Measurements from ENCODE around the gene RBMS3.
"Not testable (repeated sequence)": the region's sequence is repeated elsewhere in the genome, so short reads cannot be mapped to it uniquely, and the experiment has no call there.

The RBMS3 gene

DNA sequence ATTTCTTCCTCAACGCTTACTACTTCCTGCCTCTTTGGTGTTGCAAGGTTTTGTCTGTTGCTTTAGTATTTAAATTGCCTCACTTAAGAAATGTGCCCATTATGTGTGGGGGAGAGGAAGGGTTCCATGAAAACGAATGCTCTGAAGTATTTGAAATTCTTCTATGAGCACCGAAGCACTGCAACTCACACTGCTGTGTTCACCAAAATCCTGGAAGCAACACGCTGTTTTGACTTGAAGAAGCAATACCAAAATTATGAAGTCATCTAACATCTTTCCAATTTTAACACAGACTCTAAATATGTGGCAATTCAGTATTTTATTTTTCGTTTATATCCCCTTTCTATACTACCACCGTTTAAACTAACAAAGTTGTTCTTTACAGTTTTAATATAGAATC is 101.5 kb downstream of the RBMS3 start:
- in situ Hi-C loops (cut with MboI; ENCODE audit: low sequenced_read_pairs), result no loop called here

DNA sequence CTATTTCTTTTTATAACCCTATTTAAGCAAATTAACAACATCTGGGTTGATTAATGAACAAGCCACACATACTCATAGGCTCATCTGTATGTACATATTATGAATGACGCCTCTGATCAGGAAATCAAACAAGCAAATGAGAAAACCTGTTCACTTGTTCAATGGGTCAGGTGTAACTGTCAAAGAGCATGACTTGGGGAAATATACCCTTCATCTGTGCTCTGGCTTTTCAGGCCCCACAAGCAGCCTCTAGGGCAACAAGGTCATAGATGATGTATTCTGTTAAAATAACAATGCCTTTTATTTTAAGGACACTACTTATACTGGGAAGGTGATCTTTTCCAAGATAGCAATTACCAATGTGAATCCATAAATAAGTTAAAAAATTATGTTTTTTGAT is 102.0 kb downstream of the RBMS3 start:
- in situ Hi-C loops (cut with MboI; ENCODE audit: low sequenced_read_pairs), result no loop called here

DNA sequence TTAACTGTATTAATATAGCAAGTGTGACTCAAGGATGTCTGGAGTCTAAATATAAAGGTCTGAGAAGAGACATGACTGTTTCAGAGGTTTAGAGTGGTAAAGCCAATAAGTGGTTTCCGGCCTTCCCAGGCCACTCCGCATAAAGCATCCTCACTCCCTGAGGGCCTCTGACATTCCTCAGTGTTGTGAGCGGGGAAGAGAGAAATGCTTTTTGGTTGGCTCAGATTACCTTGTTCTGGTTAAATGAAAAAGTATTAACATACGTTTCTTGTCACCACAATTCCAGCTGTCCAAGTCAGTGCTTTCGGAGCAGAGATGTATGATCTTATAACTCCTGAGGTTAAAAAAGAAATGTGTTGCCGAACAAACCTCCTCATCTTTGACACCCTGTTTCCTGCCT is 103.8 kb downstream of the RBMS3 start:
- in situ Hi-C loops (cut with MboI; ENCODE audit: low sequenced_read_pairs), result no loop called here

DNA sequence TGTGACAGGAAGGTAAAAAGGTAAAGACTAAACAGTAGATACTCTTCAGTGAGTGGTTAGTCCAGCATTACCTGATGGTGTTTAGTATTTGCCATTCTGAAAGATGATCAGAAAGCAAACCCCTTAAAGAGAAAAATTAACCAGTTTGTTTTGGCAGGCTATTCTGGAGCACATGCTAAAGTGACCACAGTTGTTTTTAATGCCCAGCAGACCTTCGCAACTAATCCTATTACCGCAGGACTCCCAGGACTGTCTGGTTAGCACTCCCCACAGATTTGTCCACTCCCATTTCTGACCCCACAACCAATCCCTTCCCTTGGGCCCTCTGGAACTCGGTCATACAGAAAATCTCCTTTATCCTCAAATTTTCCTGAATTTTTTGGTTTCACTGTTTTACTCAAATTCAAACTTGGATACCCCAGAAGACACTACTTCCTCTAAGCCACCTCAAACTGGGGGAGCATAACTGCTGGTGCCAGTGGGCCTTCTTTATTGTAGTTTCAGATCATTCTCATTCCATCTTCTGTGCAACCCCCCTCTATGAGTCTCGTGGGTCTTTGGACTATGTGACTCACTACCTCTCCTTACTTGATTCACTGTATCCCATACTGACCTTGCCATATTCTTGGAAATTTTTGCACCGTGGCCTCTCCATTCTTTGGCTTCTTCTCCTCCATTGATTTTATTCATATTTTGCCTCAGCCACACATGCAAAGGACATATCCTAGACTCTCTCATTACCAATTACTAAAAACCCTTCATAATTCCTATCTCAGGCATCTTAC is 104.4 kb downstream of the RBMS3 start:
- in situ Hi-C loops (cut with MboI; ENCODE audit: low sequenced_read_pairs), result no loop called here

DNA sequence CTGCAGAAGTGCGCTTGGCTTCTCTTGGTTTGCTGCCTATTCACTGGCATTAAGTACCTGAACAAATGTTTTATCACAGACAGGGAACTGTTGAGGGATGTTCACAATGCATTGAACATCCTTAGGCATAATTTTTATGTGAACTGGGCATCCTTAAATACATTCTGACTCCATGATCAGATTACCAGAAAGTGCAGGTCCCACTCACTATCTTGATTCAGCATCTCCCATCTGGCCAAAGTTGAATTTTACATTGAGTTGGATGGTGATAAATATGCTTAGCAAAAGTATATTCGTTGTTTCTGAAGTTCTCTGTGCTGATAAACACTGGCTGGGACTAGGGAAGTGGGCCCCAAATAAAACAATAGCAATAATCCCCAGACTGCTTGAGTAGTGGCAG is 108.5 kb downstream of the RBMS3 start:
- in situ Hi-C loops (cut with MboI; ENCODE audit: low sequenced_read_pairs), result no loop called here

DNA sequence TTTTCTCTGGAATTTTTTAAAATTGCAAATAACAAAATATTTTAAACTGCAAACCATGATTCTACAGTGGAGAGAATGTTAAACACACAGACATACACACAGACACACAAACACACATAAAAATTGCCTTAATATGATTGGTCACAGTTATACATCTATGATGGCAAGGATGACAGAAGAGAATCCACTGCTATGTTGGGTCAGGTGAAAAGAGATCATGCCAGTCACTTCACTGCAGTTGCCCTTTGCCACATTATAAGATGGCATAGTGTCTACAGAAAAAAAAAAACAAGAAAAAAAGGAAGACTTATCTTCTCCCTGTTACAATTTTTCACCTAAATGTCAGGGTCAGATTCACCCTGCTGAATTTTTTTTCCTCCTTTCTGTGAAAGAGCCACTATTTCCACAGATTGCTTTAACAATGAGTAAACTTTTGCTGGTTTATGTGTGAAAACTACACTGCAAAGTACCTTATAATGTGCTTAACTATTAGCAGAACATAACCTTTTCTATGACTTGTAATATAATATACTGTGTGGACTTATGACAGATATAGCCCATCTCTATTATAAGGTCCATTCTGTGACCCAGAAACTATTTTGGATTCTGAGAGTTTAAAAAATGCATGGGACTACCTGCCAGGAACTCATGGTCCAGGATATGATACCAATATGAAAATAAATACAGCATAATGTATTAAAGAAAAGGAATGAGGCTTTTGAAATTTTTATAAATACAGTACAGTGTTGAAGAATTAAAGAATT is 111.9 kb downstream of the RBMS3 start:
- in situ Hi-C loops (cut with MboI; ENCODE audit: low sequenced_read_pairs), result no loop called here

DNA sequence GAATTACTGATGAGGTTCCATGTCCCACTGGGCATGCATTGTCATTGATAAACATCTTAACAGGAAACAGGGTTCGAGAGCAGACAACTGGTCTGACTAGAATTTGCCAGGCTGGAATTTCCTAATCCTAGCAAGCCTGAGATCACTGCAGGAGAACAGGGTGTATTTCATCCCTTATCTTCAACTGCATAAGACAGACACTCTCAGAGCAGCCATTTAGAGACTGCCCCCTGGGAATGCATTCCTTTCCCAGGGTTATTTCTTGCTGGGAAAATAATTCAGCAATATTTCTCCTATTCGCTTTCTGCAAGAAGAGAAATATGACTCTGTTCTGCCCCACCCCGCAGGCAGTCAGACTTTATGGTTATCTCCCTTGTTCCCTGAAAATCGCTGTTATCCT is 113.1 kb downstream of the RBMS3 start:
- in situ Hi-C loops (cut with MboI; ENCODE audit: low sequenced_read_pairs), result not testable (repeated sequence)

DNA sequence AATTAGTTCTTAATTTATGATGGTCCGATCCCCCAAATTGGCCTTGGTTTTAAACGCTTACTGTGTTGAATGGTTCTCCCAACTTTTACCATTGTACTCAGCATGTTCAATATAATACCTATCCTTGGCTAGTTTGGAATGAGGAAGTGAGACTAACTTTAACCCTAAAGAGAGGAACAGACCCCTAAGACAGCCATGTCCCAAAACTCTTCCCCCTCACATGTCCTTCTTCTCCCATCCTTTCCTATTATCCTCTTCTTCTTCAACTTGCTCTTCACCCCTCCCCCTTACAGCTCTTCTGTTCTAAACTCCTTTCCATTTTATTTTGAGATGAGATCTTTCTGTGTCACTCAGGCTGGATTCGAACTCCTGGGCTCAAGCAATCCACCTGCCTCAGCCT is 116.5 kb downstream of the RBMS3 start:
- in situ Hi-C loops (cut with MboI; ENCODE audit: low sequenced_read_pairs), result no loop called here

DNA sequence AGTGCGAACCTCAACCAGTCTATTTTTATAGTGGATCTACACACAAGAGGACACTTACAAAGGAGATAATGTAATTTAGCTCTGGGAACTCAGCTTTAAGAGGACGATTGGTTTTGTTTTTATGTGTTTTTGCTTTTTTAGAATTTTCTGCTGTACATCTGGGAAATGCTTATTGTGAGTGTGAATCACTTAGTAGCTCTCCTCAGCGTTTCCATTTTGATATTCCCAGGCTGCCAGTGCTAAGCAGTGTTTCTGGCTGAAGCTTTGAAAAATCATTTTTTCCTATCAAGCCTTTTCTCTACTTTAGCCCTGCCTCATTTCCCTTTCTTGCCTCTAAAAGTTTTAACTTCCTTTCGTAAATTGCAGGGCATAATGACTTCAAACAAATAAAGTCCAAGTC is 117.9 kb downstream of the RBMS3 start:
- in situ Hi-C loops (cut with MboI; ENCODE audit: low sequenced_read_pairs), result no loop called here

DNA sequence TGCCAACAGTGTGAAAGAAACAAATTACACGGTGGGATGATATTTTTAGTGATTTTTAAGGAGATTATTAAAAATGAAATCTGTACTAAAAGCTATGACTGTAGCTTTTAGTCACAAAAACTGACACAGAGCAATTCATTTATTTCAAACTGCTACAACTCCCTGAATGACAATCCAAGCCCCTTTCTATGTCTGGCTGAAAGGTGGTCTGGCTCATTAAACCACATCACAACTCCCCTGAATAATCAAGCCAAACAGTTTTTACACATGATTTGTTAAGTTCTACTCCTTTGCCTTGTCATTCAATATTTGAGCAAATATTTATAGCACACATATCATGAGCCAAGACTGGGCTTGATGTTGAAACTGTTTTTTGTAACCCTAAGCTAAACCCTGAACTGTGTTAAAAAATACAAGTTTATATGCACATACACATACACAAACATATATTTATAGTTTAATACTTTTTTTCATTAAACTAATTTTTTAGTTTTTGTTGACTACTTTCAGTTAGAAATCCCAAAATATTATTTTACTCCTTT is 125.5 kb downstream of the RBMS3 start:
- in situ Hi-C loops (cut with MboI; ENCODE audit: low sequenced_read_pairs), result no loop called here

DNA sequence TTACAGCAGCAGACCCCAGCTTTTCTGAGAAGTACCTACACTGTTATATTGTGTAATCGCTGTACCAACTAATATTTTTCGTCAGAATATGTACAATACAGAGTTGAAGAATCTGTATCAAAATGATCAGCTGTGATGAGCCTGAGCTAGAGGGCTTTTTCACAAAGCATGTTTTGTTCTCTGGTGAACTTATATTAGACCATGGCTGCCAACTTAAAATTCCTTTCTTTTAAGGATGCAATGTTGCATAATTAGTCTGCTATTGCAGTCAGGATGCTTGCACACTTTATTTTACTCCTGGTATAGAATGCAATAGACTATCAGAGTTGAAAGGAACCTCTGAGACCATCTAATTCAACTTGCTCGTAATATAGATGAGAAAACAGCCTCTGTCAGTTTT is 127.8 kb downstream of the RBMS3 start:
- in situ Hi-C loops (cut with MboI; ENCODE audit: low sequenced_read_pairs), result no loop called here

DNA sequence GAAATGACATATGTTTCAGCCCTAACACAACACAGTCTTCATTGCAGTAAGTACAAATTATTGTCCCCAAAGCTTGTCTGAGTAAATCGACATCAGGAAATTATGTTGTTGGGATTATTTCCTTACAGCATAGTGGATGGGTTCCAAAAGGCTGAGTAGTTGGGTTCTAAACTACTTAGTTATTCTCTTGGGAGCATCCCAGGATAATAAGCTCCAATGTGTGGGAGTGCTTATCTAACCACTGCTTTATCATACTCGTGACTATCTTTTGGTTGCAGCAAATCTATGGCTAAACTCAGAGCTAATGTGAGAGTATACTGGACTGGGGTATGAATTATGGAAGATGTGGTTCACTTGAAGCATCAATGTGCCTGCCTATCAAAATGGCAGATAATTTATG is 128.5 kb downstream of the RBMS3 start:
- in situ Hi-C loops (cut with MboI; ENCODE audit: low sequenced_read_pairs), result no loop called here

DNA sequence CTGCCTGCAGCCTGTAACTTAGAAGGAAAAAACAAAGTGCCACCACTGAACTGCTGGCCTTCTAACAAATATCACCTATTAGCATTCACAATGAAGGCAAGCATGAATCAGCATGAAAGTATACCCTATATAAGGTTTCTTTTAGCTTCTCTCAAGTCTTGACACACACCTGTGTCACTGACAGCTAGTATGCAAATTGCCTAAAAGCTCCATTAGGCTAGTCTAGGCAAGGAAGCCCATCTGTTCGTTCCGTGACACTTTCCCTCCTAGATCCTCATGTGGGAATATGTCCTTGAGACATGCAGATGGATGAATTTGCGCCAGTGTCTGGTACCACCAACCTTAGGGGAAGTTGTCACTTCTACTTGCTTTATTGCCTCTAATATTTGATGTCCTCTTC is 129.3 kb downstream of the RBMS3 start:
- in situ Hi-C loops (cut with MboI; ENCODE audit: low sequenced_read_pairs), result no loop called here

DNA sequence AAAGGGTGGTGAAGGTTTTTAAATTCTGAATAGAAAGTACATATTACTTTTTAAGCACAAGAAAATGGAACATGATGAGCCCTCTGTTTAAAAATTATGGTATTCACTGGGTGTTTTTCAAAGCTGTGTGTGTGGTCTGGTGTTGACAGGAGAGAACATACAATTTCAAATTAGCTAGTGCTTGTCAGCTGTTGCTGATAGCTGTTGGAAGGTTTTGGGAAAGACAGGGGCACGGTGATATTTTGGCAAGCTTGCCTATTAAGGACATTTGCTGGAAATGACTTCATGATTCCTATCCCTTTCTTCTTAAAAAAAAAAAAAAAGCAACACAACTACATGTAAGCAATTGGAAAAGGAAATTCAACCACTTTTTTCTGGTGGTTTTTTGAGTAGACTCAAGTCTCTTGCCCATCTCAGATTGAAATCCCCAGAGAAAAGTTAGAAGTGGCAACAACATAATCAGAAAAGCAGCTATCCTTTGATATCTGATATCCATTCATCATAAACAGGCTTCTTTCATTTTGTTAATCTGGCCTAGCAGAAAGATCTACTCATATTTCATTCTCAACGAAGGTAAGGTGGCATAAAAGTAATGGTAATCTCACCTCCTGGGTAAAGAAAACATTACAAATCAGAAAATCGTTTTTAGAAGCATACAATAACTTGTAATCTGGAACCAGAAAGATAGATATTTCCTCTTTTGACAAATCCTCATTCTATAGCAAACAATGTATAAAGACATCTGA is 130.0 kb downstream of the RBMS3 start:
- in situ Hi-C loops (cut with MboI; ENCODE audit: low sequenced_read_pairs), result no loop called here

DNA sequence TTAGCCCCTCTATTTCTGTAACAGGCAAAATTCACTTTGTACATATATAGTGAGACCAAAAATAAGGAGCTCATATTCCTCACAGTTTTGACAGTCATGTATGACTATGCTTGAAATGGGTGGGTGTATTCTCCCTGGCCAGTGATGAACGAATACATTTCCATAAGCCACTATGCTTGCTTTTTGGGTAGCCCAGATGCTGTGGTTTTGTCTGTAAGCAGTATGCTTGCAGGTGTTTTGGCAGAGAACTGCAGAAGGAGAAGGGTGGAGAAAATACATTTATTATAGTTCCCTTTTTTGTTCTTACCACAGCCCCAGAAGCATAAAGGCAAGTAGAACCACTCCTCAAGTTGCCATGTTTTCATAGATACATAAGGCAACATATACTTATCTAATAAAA is 131.2 kb downstream of the RBMS3 start:
- in situ Hi-C loops (cut with MboI; ENCODE audit: low sequenced_read_pairs), result no loop called here

DNA sequence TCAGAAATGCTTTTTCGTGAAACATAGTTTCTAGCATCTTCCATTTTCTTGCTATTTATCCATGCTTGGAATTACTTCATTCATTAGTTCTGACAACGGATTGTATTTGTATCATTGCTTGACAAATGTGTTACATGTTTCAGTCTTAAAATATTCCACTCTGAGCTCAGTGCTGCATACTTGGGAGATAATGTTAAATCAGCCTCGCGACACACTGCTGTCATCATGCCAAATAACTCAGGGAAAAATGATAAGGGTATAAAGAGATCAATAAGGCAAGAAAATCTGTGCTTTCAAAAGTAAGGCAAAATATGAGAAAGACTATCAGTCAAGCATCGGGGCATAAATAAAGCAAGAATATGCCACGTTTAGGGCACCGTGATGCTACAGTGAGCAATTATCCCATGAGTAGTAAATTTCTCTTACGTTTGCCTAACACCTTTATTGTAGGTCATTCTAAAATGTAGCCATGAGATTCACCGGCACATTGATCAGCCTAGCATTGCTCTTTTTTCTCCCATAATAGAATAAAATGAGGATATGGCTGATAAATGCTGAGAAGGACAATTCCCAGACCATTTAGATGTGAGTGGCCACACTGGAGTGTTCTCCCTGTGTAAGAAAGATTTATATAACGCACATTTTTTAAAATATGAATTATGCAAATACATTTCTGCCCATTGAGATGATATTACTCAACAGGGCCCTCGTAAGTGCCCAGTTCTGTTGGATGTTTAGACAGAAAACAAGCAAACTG is 133.8 kb downstream of the RBMS3 start:
- in situ Hi-C loops (cut with MboI; ENCODE audit: low sequenced_read_pairs), result no loop called here

DNA sequence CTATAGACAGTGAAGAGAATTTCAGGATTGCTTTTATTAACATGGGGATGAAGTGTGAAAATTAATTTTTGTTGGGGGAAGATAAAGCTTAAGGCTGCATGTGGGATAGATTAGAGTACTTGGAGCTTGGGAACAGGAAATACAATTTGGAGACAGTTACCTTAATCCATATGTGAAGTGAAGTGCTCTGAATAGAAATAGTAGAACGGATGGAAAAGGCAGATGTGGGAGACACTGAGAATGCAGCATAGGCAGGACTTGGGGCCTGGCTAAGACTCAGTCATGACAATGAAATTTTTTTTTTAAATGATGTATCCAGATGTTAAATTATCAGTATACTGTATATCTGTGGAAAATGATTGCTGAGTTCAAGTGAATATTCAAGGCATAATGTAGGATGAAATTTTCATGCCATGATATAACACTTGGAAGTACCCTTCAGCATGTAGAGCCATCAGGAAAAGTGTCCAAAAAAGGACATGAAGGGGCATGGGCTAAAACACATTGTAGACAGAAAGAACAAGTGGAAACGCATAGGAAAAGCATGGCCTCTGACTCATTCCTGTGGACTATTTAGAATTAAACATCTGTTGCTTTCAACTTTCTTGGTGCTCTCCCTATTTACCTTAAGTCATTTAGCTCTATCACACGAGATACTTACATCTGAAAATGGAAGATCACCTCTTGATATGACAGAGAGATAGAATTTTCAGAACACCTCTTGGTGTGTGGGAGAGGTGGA is 134.8 kb downstream of the RBMS3 start:
- in situ Hi-C loops (cut with MboI; ENCODE audit: low sequenced_read_pairs), result no loop called here

DNA sequence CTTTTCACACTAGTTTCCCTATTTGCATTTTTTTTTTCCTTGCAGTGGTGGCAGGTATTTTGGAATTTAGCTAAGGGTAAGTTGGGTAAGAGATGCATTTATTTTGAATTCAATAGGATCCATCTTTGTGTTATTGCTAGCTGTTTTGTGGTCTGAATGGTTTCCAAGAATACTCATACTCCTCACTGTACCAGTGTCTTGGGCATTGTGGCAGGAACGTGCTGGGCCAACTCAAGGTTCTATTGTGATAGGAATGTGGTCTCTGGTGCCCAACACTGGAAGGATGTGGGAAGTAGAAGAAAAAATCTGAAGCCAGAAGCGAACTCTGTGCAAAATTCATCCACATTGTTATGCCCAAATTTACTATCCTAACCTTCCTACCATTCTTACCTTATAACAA is 135.6 kb downstream of the RBMS3 start:
- in situ Hi-C loops (cut with MboI; ENCODE audit: low sequenced_read_pairs), result no loop called here

DNA sequence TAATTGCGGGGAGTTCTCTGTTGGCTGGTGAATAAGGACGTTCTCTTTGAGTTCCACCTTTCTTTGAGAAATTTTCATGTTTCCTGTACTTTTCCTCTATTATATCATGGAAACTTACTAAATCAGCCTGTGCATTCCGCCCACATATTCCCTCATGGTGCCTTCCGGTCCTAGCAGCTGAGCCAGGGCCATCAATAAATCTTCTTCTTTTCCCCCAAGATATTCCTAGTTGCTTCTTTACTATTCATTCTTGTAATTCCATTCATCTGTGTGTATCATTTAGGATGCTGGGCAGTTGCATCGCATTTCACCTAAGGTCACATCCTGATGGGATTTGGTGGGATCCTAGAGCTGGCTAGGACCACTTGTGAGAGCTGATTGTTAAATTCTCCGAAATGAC is 139.2 kb downstream of the RBMS3 start:
- in situ Hi-C loops (cut with MboI; ENCODE audit: low sequenced_read_pairs), result no loop called here
